ENCODE data around the gene CARMIL1. TPM values are rescaled to one million over a fixed set of nuclear protein-coding genes. Genes with fewer than 3 reads are reported as not detected.

CARMIL1 gene
- polyA plus RNA-seq, 2 donors, result 6.9 to 9.5 TPM

- H3K4me3 ChIP-seq (ENCODE audit: low read depth in 1 of 2, low read length in 2 of 2), result no peak overlapping the region
- no peaks in the 10 kb centered on the region for H3K36me3 ChIP-seq (ENCODE audit: control insufficient read depth in 2 of 2, insufficient read depth in 2 of 2, low read length in 1 of 2)
- H3K9me3 ChIP-seq (ENCODE audit: control insufficient read depth in 2 of 2, insufficient read depth in 1 of 2, low read depth in 1 of 2, low read length in 1 of 2), result no peaks in the 10 kb centered on the region
- H3K27ac ChIP-seq (ENCODE audit: low read depth in 2 of 2, low read length in 1 of 2), result no peak overlapping the region
- no peaks in the 10 kb centered on the region for H3K27me3 ChIP-seq (ENCODE audit: control insufficient read depth in 1 of 2, insufficient read depth in 2 of 2, low read length in 2 of 2)
- WGBS, 2 donors, result 71 to 78% methylated on average over 2 of the region's 2 CpGs
- no peaks in the 10 kb centered on the region for H3K4me1 ChIP-seq (ENCODE audit: control insufficient read depth in 2 of 2, insufficient read depth in 2 of 2, low read length in 1 of 2)
These were observed 73.1 kb downstream of the CARMIL1 start for GRCh38 chr6:25352285-25352684.

GRCh38 chr6:25354078-25354932, 75.1 kb downstream of the CARMIL1 start:
- Histone ChIP-seq H3K4me3 (ENCODE audit: low read depth in 1 of 2, low read length in 2 of 2) (no peak overlapping the region), H3K27ac (ENCODE audit: low read depth in 2 of 2, low read length in 1 of 2) (no peak overlapping the region), H3K9me3 (ENCODE audit: control insufficient read depth in 2 of 2, insufficient read depth in 1 of 2, low read depth in 1 of 2, low read length in 1 of 2) (no peaks in the 10 kb centered on the region), H3K36me3 (ENCODE audit: control insufficient read depth in 2 of 2, insufficient read depth in 2 of 2, low read length in 1 of 2) (no peaks in the 10 kb centered on the region), H3K4me1 (ENCODE audit: control insufficient read depth in 2 of 2, insufficient read depth in 2 of 2, low read length in 1 of 2) (no peaks in the 10 kb centered on the region), H3K27me3 (ENCODE audit: control insufficient read depth in 1 of 2, insufficient read depth in 2 of 2, low read length in 2 of 2) (no peaks in the 10 kb centered on the region)
- WGBS, 2 donors, result 74 to 80% methylated on average over 5 of the region's 5 CpGs

GRCh38 chr6:25359191-25359861, 80.2 kb downstream of the CARMIL1 start:
- Histone ChIP-seq H3K27ac (ENCODE audit: low read depth in 2 of 2, low read length in 1 of 2) (peak overlapping the region in 1 of 2 donors; percentile 16), H3K27me3 (ENCODE audit: control insufficient read depth in 1 of 2, insufficient read depth in 2 of 2, low read length in 2 of 2) (no peaks in the 10 kb centered on the region), H3K4me3 (ENCODE audit: low read depth in 1 of 2, low read length in 2 of 2) (no peak overlapping the region), H3K9me3 (ENCODE audit: control insufficient read depth in 2 of 2, insufficient read depth in 1 of 2, low read depth in 1 of 2, low read length in 1 of 2) (no peaks in the 10 kb centered on the region), H3K36me3 (ENCODE audit: control insufficient read depth in 2 of 2, insufficient read depth in 2 of 2, low read length in 1 of 2) (no peaks in the 10 kb centered on the region), H3K4me1 (ENCODE audit: control insufficient read depth in 2 of 2, insufficient read depth in 2 of 2, low read length in 1 of 2) (no peaks in the 10 kb centered on the region)
- WGBS, 2 donors, result 36 to 41% methylated on average over 6 of the region's 6 CpGs

GRCh38 chr6:25359891-25360290, 80.7 kb downstream of the CARMIL1 start:
- no peak overlapping the region for H3K27ac ChIP-seq (ENCODE audit: low read depth in 2 of 2, low read length in 1 of 2)
- 27 to 47% methylated on average over 2 of the region's 2 CpGs for WGBS, 2 donors
- no peaks in the 10 kb centered on the region for H3K9me3 ChIP-seq (ENCODE audit: control insufficient read depth in 2 of 2, insufficient read depth in 1 of 2, low read depth in 1 of 2, low read length in 1 of 2)

GRCh38 chr6:25360621-25361020, 81.4 kb downstream of the CARMIL1 start:
- Histone ChIP-seq H3K9me3 (ENCODE audit: control insufficient read depth in 2 of 2, insufficient read depth in 1 of 2, low read depth in 1 of 2, low read length in 1 of 2) (no peaks in the 10 kb centered on the region), H3K27me3 (ENCODE audit: control insufficient read depth in 1 of 2, insufficient read depth in 2 of 2, low read length in 2 of 2) (no peaks in the 10 kb centered on the region), H3K27ac (ENCODE audit: low read depth in 2 of 2, low read length in 1 of 2) (no peak overlapping the region), H3K36me3 (ENCODE audit: control insufficient read depth in 2 of 2, insufficient read depth in 2 of 2, low read length in 1 of 2) (no peaks in the 10 kb centered on the region), H3K4me3 (ENCODE audit: low read depth in 1 of 2, low read length in 2 of 2) (no peak overlapping the region), H3K4me1 (ENCODE audit: control insufficient read depth in 2 of 2, insufficient read depth in 2 of 2, low read length in 1 of 2) (no peaks in the 10 kb centered on the region)
- WGBS, 2 donors, result 33 to 42% methylated on average over 1 of the region's 1 CpG

More at GRCh38 chr6:25359891-25360290, 80.7 kb downstream of the CARMIL1 start:
- H3K4me1 ChIP-seq (ENCODE audit: control insufficient read depth in 2 of 2, insufficient read depth in 2 of 2, low read length in 1 of 2), result no peaks in the 10 kb centered on the region
- no peaks in the 10 kb centered on the region for H3K27me3 ChIP-seq (ENCODE audit: control insufficient read depth in 1 of 2, insufficient read depth in 2 of 2, low read length in 2 of 2)
- no peak overlapping the region for H3K4me3 ChIP-seq (ENCODE audit: low read depth in 1 of 2, low read length in 2 of 2)
- no peaks in the 10 kb centered on the region for H3K36me3 ChIP-seq (ENCODE audit: control insufficient read depth in 2 of 2, insufficient read depth in 2 of 2, low read length in 1 of 2)

- Histone ChIP-seq H3K4me1 (ENCODE audit: control insufficient read depth in 2 of 2, insufficient read depth in 2 of 2, low read length in 1 of 2) (peaks cover 0 to 3% of the 10 kb centered on the region in 2 donors), H3K9me3 (ENCODE audit: control insufficient read depth in 2 of 2, insufficient read depth in 1 of 2, low read depth in 1 of 2, low read length in 1 of 2) (no peaks in the 10 kb centered on the region), H3K27me3 (ENCODE audit: control insufficient read depth in 1 of 2, insufficient read depth in 2 of 2, low read length in 2 of 2) (no peaks in the 10 kb centered on the region), H3K27ac (ENCODE audit: low read depth in 2 of 2, low read length in 1 of 2) (no peak overlapping the region), H3K4me3 (ENCODE audit: low read depth in 1 of 2, low read length in 2 of 2) (no peak overlapping the region), H3K36me3 (ENCODE audit: control insufficient read depth in 2 of 2, insufficient read depth in 2 of 2, low read length in 1 of 2) (no peaks in the 10 kb centered on the region)
- WGBS, 2 donors, result 42 to 62% methylated on average over 2 of the region's 2 CpGs
These were observed 84.3 kb downstream of the CARMIL1 start for GRCh38 chr6:25363427-25363826.

- H3K27me3 ChIP-seq (ENCODE audit: control insufficient read depth in 1 of 2, insufficient read depth in 2 of 2, low read length in 2 of 2), result no peaks in the 10 kb centered on the region
- H3K4me3 ChIP-seq (ENCODE audit: low read depth in 1 of 2, low read length in 2 of 2), result no peak overlapping the region
- 91 to 93% methylated on average over 5 of the region's 5 CpGs for WGBS, 2 donors
- no peaks in the 10 kb centered on the region for H3K9me3 ChIP-seq (ENCODE audit: control insufficient read depth in 2 of 2, insufficient read depth in 1 of 2, low read depth in 1 of 2, low read length in 1 of 2)
- peaks cover 0 to 5% of the 10 kb centered on the region in 2 donors for H3K4me1 ChIP-seq (ENCODE audit: control insufficient read depth in 2 of 2, insufficient read depth in 2 of 2, low read length in 1 of 2)
- no peak overlapping the region for H3K27ac ChIP-seq (ENCODE audit: low read depth in 2 of 2, low read length in 1 of 2)
- no peaks in the 10 kb centered on the region for H3K36me3 ChIP-seq (ENCODE audit: control insufficient read depth in 2 of 2, insufficient read depth in 2 of 2, low read length in 1 of 2)
These were observed 86.0 kb downstream of the CARMIL1 start for GRCh38 chr6:25365154-25365553.

GRCh38 chr6:25366903-25367545, 87.8 kb downstream of the CARMIL1 start:
- Histone ChIP-seq H3K36me3 (ENCODE audit: control insufficient read depth in 2 of 2, insufficient read depth in 2 of 2, low read length in 1 of 2) (no peaks in the 10 kb centered on the region), H3K4me3 (ENCODE audit: low read depth in 1 of 2, low read length in 2 of 2) (no peak overlapping the region), H3K27me3 (ENCODE audit: control insufficient read depth in 1 of 2, insufficient read depth in 2 of 2, low read length in 2 of 2) (no peaks in the 10 kb centered on the region), H3K27ac (ENCODE audit: low read depth in 2 of 2, low read length in 1 of 2) (no peak overlapping the region), H3K4me1 (ENCODE audit: control insufficient read depth in 2 of 2, insufficient read depth in 2 of 2, low read length in 1 of 2) (peaks cover 0 to 5% of the 10 kb centered on the region in 2 donors), H3K9me3 (ENCODE audit: control insufficient read depth in 2 of 2, insufficient read depth in 1 of 2, low read depth in 1 of 2, low read length in 1 of 2) (no peaks in the 10 kb centered on the region)
- WGBS, 2 donors, result 51 to 52% methylated on average over 1 of the region's 1 CpG

GRCh38 chr6:25369036-25369432, 89.9 kb downstream of the CARMIL1 start:
- 46 to 50% methylated on average over 6 of the region's 6 CpGs for WGBS, 2 donors
- Histone ChIP-seq H3K9me3 (ENCODE audit: control insufficient read depth in 2 of 2, insufficient read depth in 1 of 2, low read depth in 1 of 2, low read length in 1 of 2) (no peaks in the 10 kb centered on the region), H3K27me3 (ENCODE audit: control insufficient read depth in 1 of 2, insufficient read depth in 2 of 2, low read length in 2 of 2) (no peaks in the 10 kb centered on the region), H3K36me3 (ENCODE audit: control insufficient read depth in 2 of 2, insufficient read depth in 2 of 2, low read length in 1 of 2) (no peaks in the 10 kb centered on the region), H3K4me1 (ENCODE audit: control insufficient read depth in 2 of 2, insufficient read depth in 2 of 2, low read length in 1 of 2) (peaks cover 0 to 5% of the 10 kb centered on the region in 2 donors), H3K27ac (ENCODE audit: low read depth in 2 of 2, low read length in 1 of 2) (no peak overlapping the region), H3K4me3 (ENCODE audit: low read depth in 1 of 2, low read length in 2 of 2) (no peak overlapping the region)

All from esophagus (tissue), 2 donors.